ENCODE measurements around the gene LPP. TPM values are rescaled to one million over a fixed set of nuclear protein-coding genes. Genes with fewer than 3 reads are reported as not detected.
"Not testable (repeated sequence)": the region's sequence is repeated elsewhere in the genome, so short reads cannot be mapped to it uniquely, and the experiment has no call there.

The LPP gene
- total RNA-seq, 3 donors from 2014 or later, result 15.5 to 19.2 (median 16.5) TPM

- Mint-ChIP-seq H3K27me3 (ENCODE audit: low read depth) (no peaks in the 10 kb centered on the region), H3K9me3 (no peaks in the 10 kb centered on the region), H3K4me1 (ENCODE audit: low read depth) (no peaks in the 10 kb centered on the region), H3K4me3 (no peak overlapping the region), H3K36me3 (ENCODE audit: insufficient read depth) (peaks cover 20% of the 10 kb centered on the region)
- no peak for DNase-seq
- no peak for ATAC-seq
These were observed 477.5 kb downstream of the LPP start for GRCh38 chr3:188631291-188632010.

- Mint-ChIP-seq H3K36me3 (ENCODE audit: insufficient read depth) (peaks cover 15% of the 10 kb centered on the region), H3K4me3 (no peak overlapping the region), H3K27me3 (ENCODE audit: low read depth) (no peaks in the 10 kb centered on the region), H3K9me3 (no peaks in the 10 kb centered on the region), H3K4me1 (ENCODE audit: low read depth) (no peaks in the 10 kb centered on the region)
- DNase-seq (no peak), ATAC-seq (no peak)
These were observed 479.2 kb downstream of the LPP start for GRCh38 chr3:188633206-188633605.

- no peaks in the 10 kb centered on the region for H3K27me3 Mint-ChIP-seq (ENCODE audit: low read depth)
- DNase-seq, result no peak
- H3K4me1 Mint-ChIP-seq (ENCODE audit: low read depth), result no peaks in the 10 kb centered on the region
- ATAC-seq, result no peak
- no peaks in the 10 kb centered on the region for H3K9me3 Mint-ChIP-seq
- peaks cover 9% of the 10 kb centered on the region for H3K36me3 Mint-ChIP-seq (ENCODE audit: insufficient read depth)
- no peak overlapping the region for H3K4me3 Mint-ChIP-seq
These were observed 480.3 kb downstream of the LPP start for GRCh38 chr3:188634285-188634684.

GRCh38 chr3:188635258-188636042 lies 481.5 kb downstream of the LPP start:
- ATAC-seq, result no peak
- no peak for DNase-seq
- Mint-ChIP-seq H3K27me3 (ENCODE audit: low read depth) (no peaks in the 10 kb centered on the region), H3K4me3 (no peak overlapping the region), H3K9me3 (no peaks in the 10 kb centered on the region), H3K4me1 (ENCODE audit: low read depth) (no peaks in the 10 kb centered on the region), H3K36me3 (ENCODE audit: insufficient read depth) (peaks cover 8% of the 10 kb centered on the region)

GRCh38 chr3:188636292-188636691 lies 482.3 kb downstream of the LPP start:
- not testable (repeated sequence) for H3K27me3 Mint-ChIP-seq (ENCODE audit: low read depth); H3K4me3 Mint-ChIP-seq; DNase-seq; H3K9me3 Mint-ChIP-seq; ATAC-seq; H3K4me1 Mint-ChIP-seq (ENCODE audit: low read depth); H3K36me3 Mint-ChIP-seq (ENCODE audit: insufficient read depth)

GRCh38 chr3:188641076-188641475 lies 487.1 kb downstream of the LPP start:
- H3K36me3 Mint-ChIP-seq (ENCODE audit: insufficient read depth), result peaks cover 2% of the 10 kb centered on the region
- no peak overlapping the region for H3K4me3 Mint-ChIP-seq
- H3K27me3 Mint-ChIP-seq (ENCODE audit: low read depth), result no peaks in the 10 kb centered on the region
- no peaks in the 10 kb centered on the region for H3K4me1 Mint-ChIP-seq (ENCODE audit: low read depth)
- DNase-seq (no peak), ATAC-seq (no peak)
- H3K9me3 Mint-ChIP-seq, result no peaks in the 10 kb centered on the region

GRCh38 chr3:188643736-188644135 lies 489.8 kb downstream of the LPP start:
- Mint-ChIP-seq H3K9me3 (no peaks in the 10 kb centered on the region), H3K36me3 (ENCODE audit: insufficient read depth) (peaks cover 2% of the 10 kb centered on the region), H3K4me1 (ENCODE audit: low read depth) (no peaks in the 10 kb centered on the region), H3K4me3 (no peak overlapping the region), H3K27me3 (ENCODE audit: low read depth) (no peaks in the 10 kb centered on the region)
- DNase-seq, result no peak
- ATAC-seq, result no peak

- peaks cover 7% of the 10 kb centered on the region for H3K36me3 Mint-ChIP-seq (ENCODE audit: insufficient read depth)
- no peak overlapping the region for H3K4me3 Mint-ChIP-seq
- DNase-seq, result no peak
- ATAC-seq, result no peak
- H3K9me3 Mint-ChIP-seq, result no peaks in the 10 kb centered on the region
- no peaks in the 10 kb centered on the region for H3K4me1 Mint-ChIP-seq (ENCODE audit: low read depth)
- H3K27me3 Mint-ChIP-seq (ENCODE audit: low read depth), result no peaks in the 10 kb centered on the region
These were observed 492.6 kb downstream of the LPP start for GRCh38 chr3:188646592-188646991.

GRCh38 chr3:188647237-188647636 lies 493.3 kb downstream of the LPP start:
- H3K36me3 Mint-ChIP-seq (ENCODE audit: insufficient read depth), result peaks cover 7% of the 10 kb centered on the region
- no peak for DNase-seq
- no peaks in the 10 kb centered on the region for H3K4me1 Mint-ChIP-seq (ENCODE audit: low read depth)
- no peak overlapping the region for H3K4me3 Mint-ChIP-seq
- H3K9me3 Mint-ChIP-seq, result no peaks in the 10 kb centered on the region
- H3K27me3 Mint-ChIP-seq (ENCODE audit: low read depth), result no peaks in the 10 kb centered on the region
- ATAC-seq, result no peak

GRCh38 chr3:188649521-188649920 lies 495.6 kb downstream of the LPP start:
- Mint-ChIP-seq H3K4me3 (no peak overlapping the region), H3K36me3 (ENCODE audit: insufficient read depth) (peaks cover 7% of the 10 kb centered on the region), H3K9me3 (no peaks in the 10 kb centered on the region), H3K27me3 (ENCODE audit: low read depth) (no peaks in the 10 kb centered on the region), H3K4me1 (ENCODE audit: low read depth) (no peaks in the 10 kb centered on the region)
- DNase-seq (no peak), ATAC-seq (no peak)

GRCh38 chr3:188656196-188656982 lies 502.4 kb downstream of the LPP start:
- ATAC-seq, result no peak
- Mint-ChIP-seq H3K9me3 (no peaks in the 10 kb centered on the region), H3K4me1 (ENCODE audit: low read depth) (no peaks in the 10 kb centered on the region), H3K4me3 (no peak overlapping the region), H3K36me3 (ENCODE audit: insufficient read depth) (peaks cover under 1% of the 10 kb centered on the region), H3K27me3 (ENCODE audit: low read depth) (no peaks in the 10 kb centered on the region)
- no peak for DNase-seq

GRCh38 chr3:188658606-188659005 lies 504.6 kb downstream of the LPP start:
- no peaks in the 10 kb centered on the region for H3K4me1 Mint-ChIP-seq (ENCODE audit: low read depth)

GRCh38 chr3:188659449-188660090 lies 505.6 kb downstream of the LPP start:
- no peaks in the 10 kb centered on the region for H3K9me3 Mint-ChIP-seq
- no peak overlapping the region for H3K4me3 Mint-ChIP-seq
- H3K36me3 Mint-ChIP-seq (ENCODE audit: insufficient read depth), result no peaks in the 10 kb centered on the region
- ATAC-seq (no peak), DNase-seq (no peak)
- H3K27me3 Mint-ChIP-seq (ENCODE audit: low read depth), result no peaks in the 10 kb centered on the region
- H3K4me1 Mint-ChIP-seq (ENCODE audit: low read depth), result no peaks in the 10 kb centered on the region

More at GRCh38 chr3:188658606-188659005, 504.6 kb downstream of the LPP start:
- DNase-seq, result no peak
- ATAC-seq, result no peak
- Mint-ChIP-seq H3K27me3 (ENCODE audit: low read depth) (no peaks in the 10 kb centered on the region), H3K4me3 (no peak overlapping the region), H3K9me3 (no peaks in the 10 kb centered on the region), H3K36me3 (ENCODE audit: insufficient read depth) (no peaks in the 10 kb centered on the region)

GRCh38 chr3:188660415-188660814 lies 506.5 kb downstream of the LPP start:
- Mint-ChIP-seq H3K9me3 (no peaks in the 10 kb centered on the region), H3K27me3 (ENCODE audit: low read depth) (no peaks in the 10 kb centered on the region), H3K4me1 (ENCODE audit: low read depth) (no peaks in the 10 kb centered on the region), H3K36me3 (ENCODE audit: insufficient read depth) (no peaks in the 10 kb centered on the region), H3K4me3 (no peak overlapping the region)
- ATAC-seq (no peak), DNase-seq (no peak)
